GM12864 (cell line): ENCODE data around the gene DUSP22.
A peak's percentile ranks its signal among the peaks of the same experiment; 100 is the strongest.

ENCODE experiments used
- DNase-seq: peaks from one replicate; pipeline ENCODE4 v3.0.0-alpha.2; 2011; ENCODE audit warnings: low read depth
- H3K4me3 ChIP-seq: 2 replicates; pipeline ENCODE4 v1.5.1; 2011; ENCODE audit warnings: mild to moderate bottlenecking, low read depth, low read length, control low read depth
- CTCF ChIP-seq: IDR thresholded peaks from 2 replicates; pipeline ENCODE4 v1.5.1; 2011; ENCODE audit warnings: low read depth, mild to moderate bottlenecking, moderate library complexity, low read length, control low read depth, inconsistent platforms; ENCODE audit errors: missing control alignments

The DUSP22 gene

GRCh38 chr6:395432-396125 is 103.3 kb downstream of the DUSP22 start:
- TF ChIP-seq CTCF, result no peak
- no peak for DNase-seq
- peak overlapping the region; percentile 89 for H3K4me3 ChIP-seq

DNA sequence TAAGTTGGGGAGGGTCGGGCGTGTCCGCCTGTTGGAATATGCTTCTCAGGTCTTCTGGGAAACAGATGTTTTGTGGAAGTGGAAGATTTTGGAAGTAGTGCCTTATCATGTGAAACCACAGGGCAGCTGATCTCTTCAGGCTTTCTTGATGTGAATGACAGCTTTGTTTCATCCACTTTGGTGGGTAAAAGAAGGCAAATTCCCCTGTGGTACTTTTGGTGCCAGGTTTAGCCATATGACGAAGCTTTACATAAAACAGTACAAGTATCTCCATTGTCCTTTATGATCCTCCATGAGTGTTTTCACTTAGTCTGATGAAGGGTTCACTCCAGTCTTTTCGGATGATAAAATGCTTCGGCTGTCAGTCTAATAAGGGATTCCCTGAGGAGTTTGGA is 103.8 kb downstream of the DUSP22 start:
- H3K4me3 ChIP-seq, result peak overlapping the region; percentile 89
- no peak for TF ChIP-seq CTCF
- no peak for DNase-seq

GRCh38 chr6:397056-397455 is 104.8 kb downstream of the DUSP22 start:
- no peak overlapping the region for H3K4me3 ChIP-seq
- no peak for DNase-seq
- no peak for TF ChIP-seq CTCF

DNA sequence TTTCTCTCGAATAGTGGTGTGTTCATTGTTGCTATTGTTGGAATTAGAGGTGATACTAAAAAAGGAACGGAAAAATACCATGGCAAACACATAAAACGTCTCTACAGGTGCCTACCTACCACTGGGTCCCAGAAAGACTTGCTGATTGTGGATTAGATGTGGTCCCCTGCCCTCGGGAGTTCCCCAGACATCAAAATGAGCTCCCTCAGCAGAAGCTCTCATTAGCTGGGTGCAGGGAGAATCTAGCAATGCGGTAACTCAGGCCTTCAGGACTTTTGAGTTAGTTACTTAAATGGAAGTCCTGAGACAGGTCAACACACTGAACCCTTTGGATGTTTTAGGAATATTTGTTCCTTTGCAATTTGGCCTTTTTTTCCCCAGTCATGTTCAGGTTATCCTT is 105.3 kb downstream of the DUSP22 start:
- no peak for TF ChIP-seq CTCF
- DNase-seq, result no peak
- H3K4me3 ChIP-seq, result no peak overlapping the region

DNA sequence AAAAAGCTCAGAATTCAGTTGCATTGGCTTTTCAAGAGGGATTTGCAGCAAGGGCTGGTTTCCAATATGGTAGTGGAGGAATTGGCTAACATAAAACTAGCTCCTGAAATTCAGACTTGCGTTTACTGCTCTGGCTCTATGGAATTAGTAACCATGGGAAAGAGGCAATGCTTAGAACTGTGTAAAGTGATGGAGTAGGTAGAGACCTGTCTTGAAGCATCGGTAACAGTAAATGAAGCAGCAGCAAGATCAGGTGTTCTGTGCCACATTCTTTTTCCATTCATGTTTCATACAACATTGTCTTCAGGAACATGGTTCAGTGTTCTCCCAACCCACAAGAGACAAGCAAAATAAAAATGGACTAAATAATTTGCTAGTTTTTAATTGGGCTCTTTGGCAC is 105.8 kb downstream of the DUSP22 start:
- no peak overlapping the region; the same call in 1 of the 2 replicates for H3K4me3 ChIP-seq
- DNase-seq, result no peak
- no peak for TF ChIP-seq CTCF

DNA sequence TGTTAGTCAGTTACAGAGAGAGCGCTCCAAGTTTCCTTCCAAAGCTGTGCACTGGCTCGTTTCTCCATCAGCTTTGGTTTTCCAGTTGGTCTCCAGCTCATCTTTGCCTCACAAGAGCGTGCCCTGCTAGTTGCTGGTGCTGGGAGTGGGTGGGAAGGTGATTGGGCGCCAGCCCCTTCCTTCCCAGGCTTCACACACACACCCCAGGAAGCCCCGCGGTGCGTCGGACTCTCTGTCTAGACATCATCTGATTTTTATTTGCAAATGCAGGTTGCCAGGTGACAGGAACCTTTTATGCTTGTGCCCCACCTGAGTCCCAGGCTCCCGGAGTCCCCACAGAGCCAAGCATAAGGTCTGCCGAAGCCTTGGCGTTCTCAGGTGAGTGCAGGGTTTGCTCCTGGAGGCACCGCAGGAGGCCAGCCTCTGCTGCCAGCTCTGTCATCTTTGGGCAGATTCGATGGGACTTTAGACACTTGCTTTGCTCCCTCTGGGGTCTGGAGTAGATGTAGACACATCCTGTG is 106.3 kb downstream of the DUSP22 start:
- TF ChIP-seq CTCF, result no peak
- DNase-seq, result no peak
- H3K4me3 ChIP-seq, result no peak overlapping the region; the same call in 1 of the 2 replicates
